Peyer's patch (tissue), 4 donors: ENCODE data around the gene ROBO2.

ENCODE experiments used
- CTCF ChIP-seq, 6 experiments: fragments of 450-650 bp in 4 of 6; fragments of 200-600 bp in 2 of 6; sonication (generic) in 1 of 6; IDR thresholded peaks; one replicate each; pipeline ENCODE4 v1.5.1; 2017 to 2019; ENCODE audit warnings: antibody characterized with exemption in 6 of 6, mild to moderate bottlenecking in 3 of 6, moderate library complexity in 1 of 6
- POLR2A ChIP-seq, 2 donors: fragments of 450-650 bp; IDR thresholded peaks; one replicate each; pipeline ENCODE4 v1.5.1; 2017; ENCODE audit warnings: antibody characterized with exemption in 2 of 2, mild to moderate bottlenecking in 2 of 2, moderate library complexity in 2 of 2

- TF ChIP-seq CTCF (IDR thresholded peaks at IDR 0.05) (no peak), POLR2A (IDR thresholded peaks at IDR 0.05) (no peak)
Measured at GRCh38 chr3:77039606-77040171, at the start of gene ROBO2.
